Measurements from ENCODE around the gene ADAMTSL1. TPM values are rescaled to one million over a fixed set of nuclear protein-coding genes. Genes with fewer than 3 reads are reported as not detected.

The ADAMTSL1 gene
- total and polyA plus RNA-seq, 2 donors (not counting 3 experiments of a cell fraction or from before 2014, with no cell fraction given) = 15.0 to 18.4 TPM

GRCh38 chr9:18821788-18822187, 347.8 kb downstream of the ADAMTSL1 start:
- FAIRE-seq = no peak
- H2AFZ ChIP-seq (ENCODE audit: low read depth, low read length) = no peak overlapping the region
- no peak overlapping the region for H3K4me2 ChIP-seq (ENCODE audit: insufficient read depth, low read length)
- POLR2A ChIA-PET = no interaction called here
- H3K79me2 ChIP-seq (ENCODE audit: control insufficient read depth, insufficient read depth, low read length) = no peaks in the 10 kb centered on the region
- no peak overlapping the region for H3K27ac ChIP-seq (ENCODE audit: insufficient read depth, low read depth, low read length)
- H3K9me1 ChIP-seq (replicated peaks; ENCODE audit: control insufficient read depth, extremely low read depth, insufficient read depth, low read length) = no peaks in the 10 kb centered on the region
- no peak overlapping the region for H3K9ac ChIP-seq (replicated peaks; ENCODE audit: extremely low read depth, insufficient read depth, low read length)
- BruUV-seq (replicated peaks) = no TSS peak
- intact Hi-C loops (cut with micrococcal nuclease) = no loop called here
- CTCF ChIA-PET = no interaction called here
- H3K4me1 ChIP-seq (ENCODE audit: control insufficient read depth, extremely low read depth, insufficient read depth, low read length) = peaks cover 3% of the 10 kb centered on the region
- no peaks in the 10 kb centered on the region for H3K36me3 ChIP-seq (ENCODE audit: control insufficient read depth in 2 of 2, extremely low read depth in 1 of 2, insufficient read depth in 2 of 2, low read length in 2 of 2)
- dilution Hi-C loops (cut with MboI; ENCODE audit: extremely low pct_ligation_motif_present, low sequenced_read_pairs) = no loop called here
- no peak for TF ChIP-seq EZH2 (IDR thresholded peaks at IDR 0.05; ENCODE audit: borderline replicate concordance, low read depth, low read length, severe bottlenecking)
- TF ChIP-seq CTCF (IDR thresholded peaks at IDR 0.05; ENCODE audit: extremely low read depth in 1 of 2, insufficient read depth in 1 of 2, low read depth in 1 of 2, low read length in 2 of 2) = no peak
- no peak for TF ChIP-seq POLR2A (IDR thresholded peaks at IDR 0.05; ENCODE audit: low read depth, low read length)
- TF ChIP-seq MYC (IDR thresholded peaks at IDR 0.05; ENCODE audit: low read depth, low read length) = no peak
- TF ChIP-seq MAX (IDR thresholded peaks at IDR 0.05; ENCODE audit: insufficient read depth, insufficient read length) = no peak
- no peak for TF ChIP-seq GATA2 (IDR thresholded peaks at IDR 0.05; ENCODE audit: insufficient read depth, insufficient read length, low read depth, low read length)
- TF ChIP-seq JUN (IDR thresholded peaks at IDR 0.05; ENCODE audit: borderline replicate concordance, insufficient read depth, insufficient read length, low read depth) = no peak
- DNase-seq (ENCODE audit: low read depth, low spot score) = no peak
- H3K4me3 ChIP-seq (replicated peaks in 1 of 3; ENCODE audit: insufficient read depth in 1 of 3, low read depth in 1 of 3, low read length in 3 of 3) = no peak overlapping the region
- H4K20me1 ChIP-seq (replicated peaks; ENCODE audit: control insufficient read depth, extremely low read depth, insufficient read depth, low read length) = no peaks in the 10 kb centered on the region
- no peaks in the 10 kb centered on the region for H3K27me3 ChIP-seq (ENCODE audit: control insufficient read depth in 2 of 2, insufficient read depth in 2 of 2, low read length in 2 of 2)
- H3K9me3 ChIP-seq (replicated peaks; ENCODE audit: control insufficient read depth, insufficient read depth, low read length) = no peaks in the 10 kb centered on the region
